ENCODE measurements around the gene GNG7. TPM values are rescaled to one million over a fixed set of nuclear protein-coding genes. Genes with fewer than 3 reads are reported as not detected.

GNG7 gene
- polyA plus RNA-seq, 1 of the 3 experiments (the other 2 are of a cell fraction): 2.2 TPM

GRCh38 chr19:2723747-2724146 is 21.3 kb upstream of the GNG7 start:
- Histone ChIP-seq H4K20me1 (ENCODE audit: insufficient read depth) (no peaks in the 10 kb centered on the region), H3K4me1 (ENCODE audit: control insufficient read depth in 1 of 2, insufficient read depth in 2 of 2, low read depth in 1 of 2, low read length in 1 of 2) (peaks cover 15 to 21% of the 10 kb centered on the region in 2 experiments; a peak in 3 of 4 replicates), H3F3A (replicated peaks; ENCODE audit: insufficient read depth) (no peaks in the 10 kb centered on the region), H3K9me3 (no peaks in the 10 kb centered on the region), H3K9ac (no peak overlapping the region), H3K27ac (ENCODE audit: low read depth in 2 of 2, low read length in 1 of 2) (no peak overlapping the region; a peak in 1 of 4 replicates), H3K4me3 (ENCODE audit: low read depth in 2 of 2, low read length in 1 of 2) (no peak overlapping the region), H3K79me2 (ENCODE audit: insufficient read depth) (no peaks in the 10 kb centered on the region), H3K36me3 (replicated peaks in 1 of 2; ENCODE audit: control insufficient read depth in 1 of 2, insufficient read depth in 2 of 2, low read length in 1 of 2) (no peaks in the 10 kb centered on the region), H3K27me3 (ENCODE audit: insufficient read depth) (no peaks in the 10 kb centered on the region), H2AFZ (ENCODE audit: low read depth) (no peak overlapping the region), H3K4me2 (no peak overlapping the region), H3K9me2 (no peaks in the 10 kb centered on the region)
- ChIA-PET CTCF (interaction anchor here (1.1 to 2.9 kb wide), 3 partner anchors 12 to 26 kb away, joined by 3 to 14 read pairs (median 4); no protein-coding TSS in a partner anchor), POLR2A (no interaction called here)
- DNase-seq: no peak
- TF ChIP-seq MXI1 (IDR thresholded peaks at IDR 0.05; ENCODE audit: low read depth, low read length) (no peak), IRF3 (IDR thresholded peaks at IDR 0.05; ENCODE audit: low read depth, low read length) (no peak), NFIC (IDR thresholded peaks at IDR 0.05; ENCODE audit: borderline replicate concordance) (no peak), TCF12 (IDR thresholded peaks at IDR 0.05) (no peak), MEF2A (IDR thresholded peaks at IDR 0.05; ENCODE audit: borderline replicate concordance, low read depth) (no peak), SMC3 (IDR thresholded peaks at IDR 0.05; ENCODE audit: low read depth, low read length) (no peak), USF2 (IDR thresholded peaks at IDR 0.05; ENCODE audit: borderline replicate concordance, low read depth, low read length) (no peak), CTCF (IDR thresholded peaks at IDR 0.05) (no peak), SIN3A (IDR thresholded peaks at IDR 0.05; ENCODE audit: borderline replicate concordance, low read depth, low read length) (no peak), TEAD4 (IDR thresholded peaks at IDR 0.05; ENCODE audit: borderline replicate concordance, insufficient read depth) (no peak), RAD21 (IDR thresholded peaks at IDR 0.05; ENCODE audit: low read length) (no peak), NRF1 (IDR thresholded peaks at IDR 0.05; ENCODE audit: low read depth, low read length) (no peak), TAF1 (IDR thresholded peaks at IDR 0.05; ENCODE audit: borderline replicate concordance, low read depth, low read length) (no peak), JUND (IDR thresholded peaks at IDR 0.05) (no peak), REST (IDR thresholded peaks at IDR 0.05; ENCODE audit: low read depth, low read length) (no peak), EP300 (IDR thresholded peaks at IDR 0.05; ENCODE audit: borderline replicate concordance in 1 of 2, low read depth in 1 of 2, low read length in 1 of 2) (no peak), RXRA (IDR thresholded peaks at IDR 0.05; ENCODE audit: borderline replicate concordance, low read depth) (no peak), MAX (IDR thresholded peaks at IDR 0.05; ENCODE audit: low read depth) (no peak)
- WGBS (ENCODE audit: low lambda C conversion rate): 93% methylated on average over 3 of the region's 14 CpGs
